GM12878 (cell line): ENCODE measurements around the gene DCDC2C. TPM values are rescaled to one million over a fixed set of nuclear protein-coding genes. Genes with fewer than 3 reads are reported as not detected.

Experiments
- ATAC-seq: fragments of 200-7000 bp; cut with Tn5 transposase; 3 replicates; pipeline ENCODE4 v1.9.1; 2020; ENCODE audit warnings: mild to moderate bottlenecking, moderate library complexity
- BruUV-seq: library from RNA; stranded (reverse); fragments of 400-500 nt; replicated peaks from 2 replicates; lab custom pipeline; 2021; lab: Mats Ljungman, UMichigan
- CTCF ChIA-PET: fragments of 300-600 bp; sonication (Branson Sonifier 250); formaldehyde crosslinking; extraction: SDS; loops from one replicate; lab custom pipeline; 2021; ENCODE audit warnings: inconsistent platforms; lab: Yijun Ruan, JAX
- POLR2A ChIA-PET: fragments of 350-600 bp; formaldehyde crosslinking; extraction: SDS; loops from one replicate; lab custom pipeline; 2021; ENCODE audit warnings: inconsistent platforms; lab: Charles Lee
- RAD21 ChIA-PET: fragments of 300-600 bp; sonication (Branson Sonifier 250); formaldehyde crosslinking; loops from one replicate; lab custom pipeline; 2023; ENCODE audit warnings: antibody characterized with exemption; ENCODE audit not compliant: unreplicated experiment; lab: Charles Lee
- SMC1A ChIA-PET: fragments of 300-600 bp; sonication (Branson Sonifier 250); formaldehyde crosslinking; loops from one replicate; lab custom pipeline; 2023; ENCODE audit not compliant: unreplicated experiment, uncharacterized antibody; lab: Charles Lee
- DNase-seq: peaks from one replicate; pipeline ENCODE4 v3.0.0-alpha.2; 2011; ENCODE audit warnings: low read depth, low spot score
- FAIRE-seq: peaks from 3 replicates; lab custom pipeline; 2011; peaks lifted over from hg19 to GRCh38; lab: Jason Lieb, UNC
- H2AFZ ChIP-seq: 2 replicates; pipeline ENCODE4 v1.6.0; 2011; ENCODE audit warnings: low read depth, low read length, control low read depth; ENCODE audit not compliant: control insufficient read depth
- H3K27ac ChIP-seq: 2 replicates; pipeline ENCODE4 v1.5.1; 2011; ENCODE audit warnings: control low read depth; ENCODE audit not compliant: control insufficient read depth, insufficient read depth
- H3K27me3 ChIP-seq, 2 experiments: replicated peaks in 1 of 2; 2 replicates each; pipeline versions ENCODE4 v1.6.0 to v1.6.1; 2011; ENCODE audit warnings: low read length in 1 of 2; ENCODE audit not compliant: control insufficient read depth in 2 of 2, insufficient read depth in 2 of 2
- H3K36me3 ChIP-seq, 2 experiments: 2 replicates each; pipeline ENCODE4 v1.5.1; 2011; ENCODE audit warnings: low read length in 1 of 2; ENCODE audit not compliant: control insufficient read depth in 2 of 2, insufficient read depth in 2 of 2
- H3K4me1 ChIP-seq: 2 replicates; pipeline ENCODE4 v1.6.1; 2011; ENCODE audit warnings: mild to moderate bottlenecking, low read length, moderate library complexity, mixed read lengths; ENCODE audit not compliant: control insufficient read depth, insufficient read depth
- H3K4me2 ChIP-seq: 2 replicates; pipeline ENCODE4 v1.6.0; 2011; ENCODE audit warnings: control low read depth; ENCODE audit not compliant: control insufficient read depth, insufficient read depth
- H3K4me3 ChIP-seq: fragments of 200-600 bp; sonication (generic); 2 replicates; pipeline ENCODE4 v1.5.1; 2016
- H3K79me2 ChIP-seq: 2 replicates; pipeline ENCODE4 v1.6.0; 2011; ENCODE audit warnings: low read length; ENCODE audit not compliant: control insufficient read depth, insufficient read depth
- H3K9ac ChIP-seq: 2 replicates; pipeline ENCODE4 v1.8.0; 2011; ENCODE audit warnings: low read length, control low read depth, mixed read lengths; ENCODE audit not compliant: control insufficient read depth, insufficient read depth
- H3K9me3 ChIP-seq: replicated peaks from 3 replicates; pipeline ENCODE4 v1.5.1; 2011; ENCODE audit warnings: mild to moderate bottlenecking, low read length; ENCODE audit not compliant: control insufficient read depth, insufficient read depth
- H4K20me1 ChIP-seq: 2 replicates; pipeline ENCODE4 v1.6.0; 2011; ENCODE audit not compliant: control insufficient read depth, insufficient read depth
- ASH2L ChIP-seq: fragments of 300-600, 200-600 bp; sonication (generic); IDR thresholded peaks from 2 replicates; pipeline ENCODE4 v1.6.1; 2017; ENCODE audit warnings: low read depth, mild to moderate bottlenecking, borderline replicate concordance
- CBX5 ChIP-seq: sonication (generic); IDR thresholded peaks from 2 replicates; pipeline ENCODE4 v1.6.1; 2016; ENCODE audit warnings: low read depth, moderate library complexity, mild to moderate bottlenecking, inconsistent platforms
- EED ChIP-seq: sonication (generic); IDR thresholded peaks from 2 replicates; pipeline ENCODE4 v1.6.1; 2016; ENCODE audit warnings: antibody characterized with exemption, low read depth
- GATAD2B ChIP-seq: fragments of 450-650 bp; conservative IDR thresholded peaks from 2 replicates; pipeline ENCODE4 v1.6.1; 2017; ENCODE audit warnings: low read depth, mild to moderate bottlenecking, moderate library complexity
- KDM1A ChIP-seq: fragments of 200-600 bp; sonication (generic); IDR thresholded peaks from 2 replicates; pipeline ENCODE4 v1.6.1; 2016; ENCODE audit warnings: borderline replicate concordance
- NFXL1 ChIP-seq: fragments of 450-650 bp; IDR thresholded peaks from 2 replicates; pipeline ENCODE4 v1.6.1; 2017; ENCODE audit warnings: antibody characterized with exemption, mild to moderate bottlenecking, borderline replicate concordance
- NR2F1 ChIP-seq: fragments of 450-650 bp; conservative IDR thresholded peaks from 2 replicates; pipeline ENCODE4 v1.6.1; 2017; ENCODE audit warnings: mild to moderate bottlenecking
- SUPT20H ChIP-seq: IDR thresholded peaks from 2 replicates; pipeline ENCODE4 v1.6.1; 2011; ENCODE audit warnings: low read depth, mild to moderate bottlenecking, low read length, moderate library complexity, borderline replicate concordance; ENCODE audit not compliant: control insufficient read depth
- TARDBP ChIP-seq: IDR thresholded peaks from 2 replicates; pipeline ENCODE4 v1.6.1; 2016; ENCODE audit warnings: borderline replicate concordance
- TCF3 ChIP-seq: IDR thresholded peaks from 2 replicates; pipeline ENCODE4 v1.6.1; 2012; ENCODE audit warnings: low read depth, mild to moderate bottlenecking, low read length, borderline replicate concordance; ENCODE audit not compliant: insufficient read depth
- WGBS: methylation state at CpG from one replicate; pipeline ENCODE4 v1.1.6; 2016; ENCODE audit warnings: low lambda C conversion rate; ENCODE audit not compliant: insufficient replicate concordance, insufficient coverage; ENCODE audit errors: missing lambda C conversion rate; 5-methylcytosine and 5-hydroxymethylcytosine counted together
- in situ Hi-C: fragments of 300-500 bp; cut with MboI; formaldehyde crosslinking; loops from 9 replicates; pipeline ENCODE4 v1.14.3; 2018; ENCODE audit warnings: mixed read lengths
- intact Hi-C: fragments of 100-400 bp; cut with micrococcal nuclease; formaldehyde crosslinking; loops from one replicate; pipeline ENCODE4 v1.14.2; 2022; ENCODE audit not compliant: unreplicated experiment
- polyA plus RNA-seq, 11 experiments: library from polyadenylated mRNA; depleted of rRNA in 4 of 11; unstranded in 6 of 11; stranded (reverse) in 5 of 11; fragments of >200 nt; fragmentation: Nextera tagmentation in 4 of 11; fragmentation: Illumina TruSeq in 1 of 11; extraction: Ambion mirVana in 4 of 11; extraction: Trizol in 1 of 11; gene quantifications; 1 replicate in 1 of 11; 2 replicates in 10 of 11; pipeline versions ENCODE4 v1.2.1 to v1.2.3, GENCODE V29; 2011 to 2016; ENCODE audit warnings: inconsistent platforms in 2 of 11, missing spikeins in 2 of 11, low read depth in 1 of 11
- total RNA-seq, 4 experiments: library from RNA; depleted of rRNA in 3 of 4; stranded (reverse); fragments of >200 nt in 3 of 4; fragmentation: Illumina TruSeq in 1 of 4; extraction: Trizol in 1 of 4; gene quantifications; 2 replicates each; pipeline versions ENCODE4 v1.2.1 to v1.2.3, GENCODE V29; 2013 to 2021

DCDC2C gene
- total and polyA plus RNA-seq, 10 of the 15 experiments (the other 5 are each of a cell fraction or from before 2014, with no cell fraction given): not detected

GRCh38 chr2:3778851-3779495 lies 75.6 kb downstream of the DCDC2C start (continued):
- TF ChIP-seq TARDBP (no peak), NFXL1 (no peak), SUPT20H (no peak), KDM1A (no peak), GATAD2B (no peak)
- TF ChIP-seq, all 136 proteins: peak for 0

- in situ Hi-C loops: no loop called here
- intact Hi-C loops: loop anchor here (1.0 kb wide), 1 partner anchor 51 kb away; no protein-coding TSS in a partner anchor
- RAD21 ChIA-PET: no interaction called here
These were observed 76.2 kb downstream of the DCDC2C start for GRCh38 chr2:3779496-3780049.

More at GRCh38 chr2:3779496-3780049, 76.2 kb downstream of the DCDC2C start:
- Histone ChIP-seq H2AFZ (no peak overlapping the region), H3K9ac (no peak overlapping the region), H3K27me3 (peaks cover 0 to 2% of the 10 kb centered on the region in 2 experiments; a peak in 2 of 4 replicates), H3K36me3 (no peaks in the 10 kb centered on the region), H3K4me3 (no peak overlapping the region), H3K4me2 (no peak overlapping the region), H3K79me2 (no peaks in the 10 kb centered on the region), H3K4me1 (no peaks in the 10 kb centered on the region), H3K27ac (no peak overlapping the region), H4K20me1 (no peaks in the 10 kb centered on the region), H3K9me3 (no peaks in the 10 kb centered on the region)
- ChIA-PET CTCF (interaction anchor here (1.0 to 4.1 kb wide), 4 partner anchors 41 to 89 kb away, joined by 3 to 51 read pairs (median 4); no protein-coding TSS in a partner anchor), POLR2A (no interaction called here), SMC1A (interaction anchor here (1.4 kb wide), 1 partner anchor 52 kb away, joined by 3 read pairs; no protein-coding TSS in a partner anchor)
- WGBS: 30% methylated on average over 10 of the region's 10 CpGs
- no TSS peak for BruUV-seq
- TF ChIP-seq EED (no peak), ASH2L (no peak), CBX5 (no peak), TCF3 (no peak), NR2F1 (no peak)
- ATAC-seq (no peak), DNase-seq (no peak), FAIRE-seq (no peak)
